Activated CD4-positive, alpha-beta T cell treated with anti-CD3 and anti-CD28 coated beads, Interleukin-2, amount 50 U/mL, for 4 hours (primary cell): ENCODE results near the gene CCL22.
"Not testable (repeated sequence)": the region's sequence is repeated elsewhere in the genome, so short reads cannot be mapped to it uniquely, and the experiment has no call there.

ENCODE experiments used
- DNase-seq, 2 experiments: peaks; one replicate each; pipeline ENCODE4 v3.0.0-alpha.2; 2020

Gene CCL22

DNA sequence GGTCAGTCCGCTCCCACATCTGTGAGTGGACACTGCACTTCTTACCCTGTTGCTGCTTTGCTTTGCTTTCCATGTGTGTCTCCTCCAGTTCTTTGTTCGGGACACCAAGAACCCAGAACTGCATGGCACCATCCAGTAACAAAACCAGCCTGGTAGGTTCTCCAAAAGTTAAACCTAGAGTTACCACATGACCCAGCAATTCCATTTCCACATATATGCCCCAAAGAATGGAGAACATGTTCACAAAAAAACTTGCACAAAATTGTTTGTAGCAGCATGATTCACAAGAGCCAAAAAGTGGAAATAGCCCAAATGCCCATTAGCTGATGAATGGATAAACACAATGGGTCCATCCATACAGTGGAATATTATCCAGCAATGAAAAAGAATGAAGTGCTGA is 10.3 kb upstream of the CCL22 start:
- DNase-seq: no peak

DNA sequence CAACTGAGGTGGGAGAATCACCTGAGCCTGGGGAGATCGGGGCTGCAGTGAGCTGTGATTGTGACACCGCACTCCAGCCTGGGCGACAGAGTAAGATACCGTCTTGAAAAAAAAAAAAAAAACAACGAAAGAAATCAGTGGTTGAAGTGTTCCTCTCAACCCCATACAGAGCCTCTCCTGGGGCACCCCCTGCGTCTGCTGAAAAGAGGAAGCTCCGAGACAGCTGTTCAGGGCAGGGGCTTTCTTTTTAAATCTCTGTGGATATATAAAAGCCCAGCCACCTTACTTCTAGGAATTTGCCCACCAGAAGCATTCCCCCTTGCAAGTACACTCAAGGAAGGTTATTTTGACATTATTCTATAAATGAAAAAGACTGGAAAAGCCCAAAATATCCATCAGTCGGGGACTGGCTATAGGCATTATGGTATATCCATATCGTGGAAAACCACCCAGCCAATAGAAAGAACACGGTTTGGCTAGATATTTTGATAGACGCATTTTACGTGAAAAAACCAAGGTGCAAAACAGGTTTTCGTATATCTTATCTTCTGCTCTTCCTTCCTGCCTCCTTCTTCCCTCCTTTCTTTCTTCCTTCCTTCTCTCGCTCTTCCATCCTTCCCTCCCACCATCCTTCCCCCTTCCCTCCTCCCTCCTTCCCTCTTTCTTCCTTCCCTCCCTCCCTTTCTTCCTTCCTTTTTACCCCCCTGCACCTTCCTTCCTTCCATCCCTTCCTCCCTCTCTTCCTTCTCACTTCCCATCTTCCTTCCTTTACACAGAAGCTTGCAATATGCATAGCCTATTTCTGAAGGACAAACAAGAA is 9.2 kb upstream of the CCL22 start:
- no peak for DNase-seq

DNA sequence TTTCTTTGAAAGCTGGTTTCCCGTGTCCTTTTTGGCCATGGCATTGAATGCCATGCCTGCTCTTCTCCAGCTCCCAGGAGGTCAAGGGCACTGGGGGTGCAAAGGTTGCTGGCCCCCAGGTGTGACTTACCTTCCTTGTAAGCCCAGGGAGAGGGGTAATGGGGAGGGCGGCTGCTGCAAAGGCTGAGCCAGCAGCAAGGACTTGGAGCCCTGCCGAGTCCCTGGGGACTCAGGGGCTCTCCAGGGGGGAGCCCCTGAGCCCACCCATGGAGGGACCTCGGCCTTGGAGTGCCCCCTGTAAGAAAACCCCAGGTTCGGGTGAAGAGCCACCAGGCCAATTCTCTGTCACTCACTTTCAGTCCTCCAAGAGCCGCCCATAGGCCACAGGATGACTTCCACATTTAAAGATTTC is 5.9 kb upstream of the CCL22 start:
- no peak for DNase-seq

DNA sequence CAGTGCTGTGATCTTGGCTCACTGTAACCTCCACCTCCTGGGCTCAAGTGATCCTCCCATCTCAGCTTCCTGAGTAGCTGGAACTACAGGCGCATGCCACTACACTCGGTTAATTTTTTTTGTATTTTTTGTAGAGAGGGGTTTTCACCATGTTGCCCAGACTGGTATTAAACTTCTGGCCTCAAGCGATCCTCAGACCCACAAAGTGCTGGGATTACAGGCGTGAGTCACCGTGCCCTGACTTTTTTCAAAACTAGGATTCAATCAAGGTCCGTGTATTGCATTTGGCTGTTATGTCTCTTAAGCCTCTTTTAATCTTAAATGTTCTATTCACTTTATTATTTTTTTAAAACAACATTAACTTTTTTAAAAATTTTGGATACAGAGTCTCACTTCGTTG is 4.3 kb upstream of the CCL22 start:
- no peak for DNase-seq

DNA sequence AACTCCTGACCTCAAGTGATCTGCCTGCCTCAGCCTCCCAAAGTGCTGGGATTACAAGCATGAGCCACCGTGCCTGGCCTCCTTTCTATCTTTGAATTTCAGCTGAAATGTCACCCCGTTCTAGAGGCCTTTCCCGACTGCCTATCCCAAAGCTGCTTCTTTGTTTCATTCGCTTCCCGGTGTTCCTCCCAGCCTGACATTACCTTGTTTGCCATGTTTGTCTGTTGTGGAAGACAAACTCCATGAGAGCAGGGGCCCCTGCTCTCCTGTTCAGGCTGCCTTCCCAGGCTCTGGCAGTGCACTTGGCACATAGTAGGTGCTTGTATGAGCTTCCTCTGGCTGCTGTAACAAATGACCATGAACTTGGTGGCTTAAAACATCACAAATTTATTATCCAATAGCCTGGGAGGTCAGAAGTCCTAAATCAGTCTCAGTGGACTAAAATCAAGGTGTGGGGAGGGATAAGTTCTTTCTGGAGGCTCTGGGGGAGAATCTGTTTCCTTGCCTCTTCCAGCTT is 2.6 kb upstream of the CCL22 start:
- no peak for DNase-seq

DNA sequence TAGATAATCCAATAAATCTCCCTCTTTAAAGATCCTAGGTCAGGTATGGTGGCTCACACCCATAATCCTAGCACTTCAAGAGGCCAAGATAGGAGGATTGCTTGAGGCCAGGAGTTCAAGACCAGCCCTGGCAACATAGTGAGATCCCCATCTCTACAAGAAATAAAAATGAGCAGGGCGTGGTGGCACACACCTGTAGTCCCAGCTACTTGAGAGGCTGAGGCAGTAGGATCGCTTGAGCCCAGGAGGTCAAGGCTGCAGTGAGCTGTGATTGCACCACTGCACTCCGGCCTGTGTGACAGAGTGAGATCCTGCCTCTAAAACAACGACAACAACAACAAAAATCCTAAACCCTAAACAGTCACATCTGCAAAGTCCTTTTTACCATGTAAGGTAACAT is 2.0 kb upstream of the CCL22 start:
- DNase-seq: no peak

DNA sequence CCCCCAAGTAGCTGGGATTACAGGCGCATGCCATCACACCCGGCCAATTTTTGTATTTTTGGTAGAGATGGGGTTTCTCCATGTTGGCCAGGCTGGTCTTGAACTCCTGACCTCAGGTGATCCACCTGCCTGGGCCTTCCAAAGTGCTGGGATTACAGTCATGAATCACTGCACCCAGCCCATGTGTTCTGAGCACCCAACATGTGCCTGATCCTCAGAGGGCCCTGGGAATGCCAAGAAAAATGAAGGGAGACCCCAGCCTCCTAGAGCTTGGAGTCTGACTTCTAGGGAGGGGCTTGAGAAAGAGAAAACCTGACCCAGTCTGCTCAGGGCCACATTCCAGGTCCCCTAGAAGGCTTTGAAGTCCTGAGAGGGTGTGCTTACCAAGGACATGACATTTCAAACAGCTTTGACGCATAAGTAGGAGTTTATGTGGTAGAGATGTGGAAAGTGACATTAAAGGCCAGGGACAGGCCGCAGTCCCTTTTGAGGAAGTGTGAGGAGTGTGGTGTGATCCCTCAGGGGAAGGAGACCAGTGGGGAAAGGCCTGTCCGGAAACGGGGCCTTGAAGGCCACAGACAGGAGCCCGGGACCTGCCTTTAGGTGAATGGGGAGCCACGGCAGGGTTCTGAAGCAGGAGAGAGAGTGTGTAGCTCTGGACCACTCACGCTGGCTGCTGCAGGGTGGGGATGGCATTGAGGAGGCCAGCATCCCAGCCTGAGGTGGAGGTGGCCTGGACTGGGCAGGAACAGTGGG is 1.1 kb upstream of the CCL22 start:
- no peak for DNase-seq

DNA sequence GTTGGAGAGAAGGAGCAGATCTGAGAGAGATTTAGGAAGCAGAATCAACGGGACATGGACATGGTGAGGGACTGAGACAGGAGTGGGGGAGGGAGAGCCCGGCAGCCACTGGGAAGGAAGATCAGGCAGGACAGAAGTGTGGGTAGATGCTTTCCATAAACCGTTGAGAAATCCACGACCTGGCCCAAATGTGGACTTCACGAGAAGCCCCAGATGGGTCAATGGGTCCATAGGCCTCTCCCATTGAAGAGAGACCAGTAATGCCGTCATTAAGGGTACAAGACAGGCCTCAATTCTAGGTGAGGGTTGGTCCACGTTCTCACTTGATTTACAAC is 530 bp upstream of the CCL22 start:
- DNase-seq: no peak

DNA sequence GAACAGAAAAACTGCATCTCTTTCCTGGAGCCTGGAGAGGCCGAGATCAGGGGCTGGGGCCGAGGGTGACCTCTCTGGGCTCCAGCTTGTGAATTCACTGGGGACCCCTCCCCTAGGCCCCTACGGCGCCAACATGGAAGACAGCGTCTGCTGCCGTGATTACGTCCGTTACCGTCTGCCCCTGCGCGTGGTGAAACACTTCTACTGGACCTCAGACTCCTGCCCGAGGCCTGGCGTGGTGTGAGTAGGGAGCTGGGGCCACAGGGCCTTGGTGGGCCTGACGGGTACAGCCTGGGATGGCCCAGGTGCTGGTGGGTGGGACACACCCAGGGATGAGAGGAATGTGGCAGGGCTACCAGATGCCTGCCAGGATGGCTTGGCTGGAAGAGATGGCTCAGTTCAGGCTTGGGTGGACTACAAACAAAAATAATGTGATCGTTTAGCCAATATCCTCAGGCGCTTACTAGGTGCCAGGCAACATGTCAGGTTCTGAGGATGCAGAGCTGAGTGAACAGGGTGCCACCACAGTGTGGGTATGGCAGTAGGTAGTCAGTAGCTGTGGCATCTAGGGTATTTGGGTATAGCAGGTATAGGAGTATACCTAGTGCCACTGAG is 1.8 kb downstream of the CCL22 start:
- no peak for DNase-seq

DNA sequence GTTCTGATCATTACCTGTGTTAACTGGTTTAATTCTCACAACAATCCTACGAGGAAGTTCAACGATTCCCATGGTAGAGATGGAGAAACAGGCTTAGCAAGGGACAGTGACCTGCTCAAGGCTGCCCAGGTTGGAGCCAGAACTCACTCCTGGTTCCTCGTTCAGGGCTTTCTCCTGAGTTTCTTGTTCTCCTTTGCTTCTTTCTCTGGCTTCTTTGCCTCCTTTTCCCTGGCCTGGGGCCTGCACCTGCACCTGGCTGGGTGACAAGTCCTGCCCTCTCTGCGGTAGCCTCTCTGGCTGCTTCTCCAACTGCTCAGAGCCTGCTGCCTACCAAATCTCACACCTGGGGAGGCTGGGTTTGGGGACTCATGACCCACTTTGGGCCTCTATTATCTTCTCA is 2.8 kb downstream of the CCL22 start:
- DNase-seq: no peak

DNA sequence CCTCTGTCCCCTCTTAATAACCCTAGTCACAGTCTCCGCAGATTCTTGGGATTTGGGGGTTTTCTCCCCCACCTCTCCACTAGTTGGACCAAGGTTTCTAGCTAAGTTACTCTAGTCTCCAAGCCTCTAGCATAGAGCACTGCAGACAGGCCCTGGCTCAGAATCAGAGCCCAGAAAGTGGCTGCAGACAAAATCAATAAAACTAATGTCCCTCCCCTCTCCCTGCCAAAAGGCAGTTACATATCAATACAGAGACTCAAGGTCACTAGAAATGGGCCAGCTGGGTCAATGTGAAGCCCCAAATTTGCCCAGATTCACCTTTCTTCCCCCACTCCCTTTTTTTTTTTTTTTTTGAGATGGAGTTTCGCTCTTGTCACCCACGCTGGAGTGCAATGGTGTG is 5.6 kb downstream of the CCL22 start:
- DNase-seq: no peak

DNA sequence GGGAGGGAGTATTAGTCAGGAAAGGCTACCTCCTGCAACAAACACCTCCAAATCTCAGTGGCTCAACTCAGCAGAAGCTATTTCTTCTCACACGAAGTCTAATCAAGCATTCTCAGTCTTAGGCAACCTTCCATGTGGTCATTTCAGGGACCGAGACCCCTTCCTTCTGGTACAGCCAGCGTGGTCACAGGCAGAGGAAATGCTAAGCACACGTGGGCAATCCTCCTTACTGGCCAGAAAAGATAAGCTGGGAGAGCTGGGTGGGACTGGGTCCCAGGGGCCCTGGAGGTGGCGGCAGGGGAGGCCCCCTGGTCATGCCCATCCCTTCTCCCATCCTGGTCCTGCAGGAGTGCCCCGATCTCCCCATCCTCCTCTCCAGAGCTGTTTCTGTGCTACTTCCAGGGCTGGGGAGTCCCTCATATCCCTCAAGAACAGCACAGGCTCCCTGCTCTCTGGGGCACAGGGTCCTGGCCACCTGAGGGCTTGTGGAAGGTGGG is 8.0 kb downstream of the CCL22 start:
- no peak for DNase-seq

DNA sequence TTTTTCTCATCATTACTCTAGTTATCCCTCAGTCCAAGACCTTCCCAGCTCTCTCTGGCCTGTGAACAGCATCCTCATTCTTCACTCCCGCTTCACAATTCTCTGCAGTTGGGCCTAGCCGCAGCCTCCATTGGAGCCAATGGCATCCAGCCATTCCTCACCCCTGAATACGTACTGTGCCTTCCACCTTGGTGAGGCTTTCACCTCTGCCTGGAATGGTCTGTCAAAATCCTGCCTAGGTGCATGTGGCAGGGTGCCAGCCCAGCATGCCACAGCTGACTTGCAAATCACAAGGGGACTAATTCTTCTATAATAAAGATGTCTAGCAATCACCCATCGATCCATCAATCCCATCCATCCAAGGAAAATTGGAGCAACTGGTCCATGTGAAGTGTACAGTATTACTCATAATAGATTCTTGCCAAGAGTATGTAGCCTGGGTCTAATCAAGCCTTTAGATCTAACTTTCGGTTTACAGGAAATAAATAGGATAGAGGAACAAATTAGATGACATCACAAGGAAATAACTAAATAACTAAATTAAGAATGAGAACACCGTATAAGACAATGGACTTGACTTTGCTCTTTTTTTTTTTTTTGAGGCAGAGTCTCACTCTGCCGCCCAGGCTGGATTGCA is 8.7 kb downstream of the CCL22 start:
- no peak for DNase-seq

DNA sequence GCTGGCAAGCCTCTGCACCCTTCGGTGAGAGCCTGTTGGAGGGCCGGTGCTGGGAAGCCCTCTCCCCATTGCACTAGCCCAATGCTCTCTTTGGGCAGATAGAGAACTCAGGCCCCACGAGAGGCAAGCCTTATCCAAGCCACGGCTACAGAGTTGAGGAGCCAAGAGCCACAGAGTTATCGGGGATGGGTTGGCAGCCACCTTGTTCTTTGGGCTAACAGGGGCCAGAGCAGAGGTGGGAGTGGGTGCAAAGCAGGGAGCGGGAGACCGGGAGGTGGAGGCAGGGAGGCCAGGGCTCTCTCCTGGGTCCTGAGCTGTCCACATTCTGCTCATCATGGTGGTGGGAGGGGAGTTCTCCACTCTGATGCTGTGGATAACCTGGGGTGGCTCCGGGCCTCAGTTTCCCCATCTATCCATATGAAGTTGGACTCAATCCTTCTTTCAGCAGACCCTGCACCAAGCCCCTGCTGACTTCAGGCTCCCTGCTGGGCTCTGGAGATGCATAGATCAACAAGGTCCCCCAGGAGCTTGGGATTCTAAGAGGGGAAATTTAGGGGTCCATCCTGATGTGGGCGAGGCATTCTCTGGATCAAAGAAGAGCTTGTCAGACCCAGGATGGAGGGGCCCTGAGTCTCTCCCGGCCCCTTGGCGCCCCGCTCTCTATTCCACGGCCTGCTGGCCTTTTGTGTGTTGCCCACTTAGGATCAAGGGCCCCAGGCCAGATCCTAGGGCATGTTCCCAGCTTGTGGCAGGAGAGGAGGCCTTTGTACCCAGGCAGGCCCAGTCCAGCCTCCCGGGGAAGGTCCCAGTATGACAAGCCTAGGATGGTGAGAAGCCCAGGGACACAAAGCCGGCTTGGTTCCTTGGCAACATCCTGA is 13.2 kb downstream of the CCL22 start:
- no peak for DNase-seq

DNA sequence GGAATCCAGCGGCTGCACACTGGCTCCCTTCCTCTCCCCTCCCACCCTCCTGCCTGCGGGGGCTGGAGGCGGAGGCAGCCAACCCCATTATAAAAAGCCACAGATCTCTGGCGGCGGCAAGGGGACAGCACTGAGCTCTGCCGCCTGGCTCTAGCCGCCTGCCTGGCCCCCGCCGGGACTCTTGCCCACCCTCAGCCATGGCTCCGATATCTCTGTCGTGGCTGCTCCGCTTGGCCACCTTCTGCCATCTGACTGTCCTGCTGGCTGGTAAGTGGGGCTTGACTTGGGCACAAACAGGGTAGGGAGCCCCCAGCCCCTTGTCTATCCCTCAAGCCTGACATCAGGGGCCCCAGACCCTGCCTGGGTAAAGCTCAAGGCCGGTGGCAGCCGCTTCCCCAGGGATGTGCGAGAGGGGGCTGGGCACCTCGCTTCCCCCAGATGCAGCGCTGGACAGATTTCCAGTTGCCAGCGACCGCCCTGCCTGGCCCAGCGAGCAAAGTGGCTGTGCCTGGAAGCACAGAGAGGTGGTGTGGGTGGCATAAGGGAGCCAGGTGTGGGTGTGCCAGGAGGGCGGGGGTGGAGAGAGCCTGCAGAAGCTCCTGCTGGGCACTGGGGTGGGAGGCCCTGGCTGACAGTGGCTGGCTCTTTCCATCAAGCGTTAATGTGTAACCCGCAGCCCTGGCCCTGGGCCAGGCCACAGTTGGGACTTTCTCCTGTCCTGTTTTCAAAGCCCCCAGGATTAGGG is 14.0 kb downstream of the CCL22 start, which contains the start of gene CX3CL1:
TSS of gene CX3CL1 (plus strand) at position 119 of the 745 bp plus-strand sequence. CDS start at position 198, 79 bp downstream.
- DNase-seq: no peak

DNA sequence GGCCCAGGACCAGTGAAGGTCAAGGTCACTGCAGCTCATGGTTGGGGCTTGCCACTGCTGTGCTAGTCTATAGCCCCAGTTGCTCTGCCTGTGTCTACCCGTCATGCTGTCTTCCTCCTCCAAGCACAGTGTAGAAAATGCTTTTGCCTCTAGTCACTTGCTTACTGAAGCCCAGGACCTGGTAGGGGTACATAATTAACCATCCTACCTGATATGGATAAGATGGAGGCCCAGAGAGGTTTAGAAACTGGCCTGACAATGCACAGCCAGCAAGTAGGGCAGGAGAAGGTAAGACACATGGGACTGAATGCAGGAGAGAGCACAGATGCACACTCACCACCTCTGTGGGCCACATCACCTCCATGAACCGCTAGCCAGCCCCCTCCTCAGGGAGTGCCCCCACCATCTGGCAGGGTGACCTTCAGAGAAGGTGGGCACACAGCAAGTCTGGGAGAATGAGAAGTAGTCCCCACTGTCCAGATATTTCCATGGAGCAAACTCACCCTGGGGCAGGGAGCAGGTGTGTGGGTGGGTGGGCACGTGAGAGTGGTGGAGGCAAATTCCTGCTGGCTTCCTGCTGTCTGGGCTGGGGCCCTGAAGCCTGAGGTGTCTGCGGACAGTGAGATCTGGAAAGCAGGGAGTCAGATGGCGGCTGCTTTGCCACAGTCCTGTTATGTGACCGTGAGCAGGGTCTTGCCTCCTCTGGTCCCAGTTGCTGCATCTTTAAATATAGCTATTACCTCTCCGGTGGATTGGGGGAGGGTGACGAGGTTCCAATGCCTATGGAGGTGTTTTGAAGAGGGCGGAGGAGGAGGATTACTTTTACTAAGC is 14.7 kb downstream of the CCL22 start:
- no peak for DNase-seq

DNA sequence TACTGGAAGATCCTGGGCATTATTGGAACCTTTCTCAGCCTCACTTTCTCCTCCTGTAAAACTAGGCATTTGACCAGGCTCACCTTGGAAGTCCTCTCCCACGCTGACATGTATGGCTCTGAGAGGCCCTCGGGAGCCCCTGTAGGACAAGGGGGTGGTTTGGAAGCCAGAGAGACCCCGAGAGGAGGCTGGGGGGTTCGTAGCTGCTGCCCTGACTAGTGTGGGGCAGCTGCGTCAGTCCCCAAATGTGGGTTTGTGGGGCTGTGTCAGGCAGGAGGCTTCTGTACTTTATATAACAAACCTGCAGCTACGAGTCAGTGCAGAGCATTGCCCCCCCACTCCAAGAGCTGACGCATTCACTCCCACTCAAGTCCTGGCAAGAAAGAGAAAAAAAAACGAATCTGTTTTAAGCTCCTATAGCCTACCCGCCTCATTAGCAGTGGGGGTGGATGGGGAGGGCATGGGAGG is 15.5 kb downstream of the CCL22 start:
- DNase-seq: no peak

DNA sequence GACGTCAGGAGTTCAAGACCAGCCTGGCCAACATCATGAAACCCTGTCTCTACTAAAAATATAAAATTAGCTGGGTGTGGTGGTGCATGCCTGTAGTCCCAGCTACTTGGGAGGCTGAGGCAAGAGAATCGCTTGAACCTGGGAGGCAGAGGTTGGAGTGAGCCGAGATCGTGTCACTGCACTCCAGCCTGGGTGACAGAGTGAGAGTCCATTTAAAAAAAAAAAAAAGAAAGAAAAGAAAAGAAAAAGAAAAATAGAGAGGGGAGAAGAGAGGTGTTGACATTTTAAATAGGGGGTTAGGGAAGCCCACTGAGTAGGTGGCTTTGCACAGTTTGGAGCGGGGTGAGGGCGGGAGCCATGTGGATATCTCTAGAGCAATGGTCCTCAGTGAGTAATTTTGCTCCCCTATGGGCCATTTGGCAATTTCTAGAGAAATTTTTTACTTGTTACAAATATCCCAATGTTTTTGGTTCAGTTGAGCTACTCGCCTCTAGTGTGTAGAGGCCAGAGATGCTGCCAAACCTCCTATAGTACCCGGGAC is 16.4 kb downstream of the CCL22 start:
- not testable (repeated sequence) for DNase-seq

DNA sequence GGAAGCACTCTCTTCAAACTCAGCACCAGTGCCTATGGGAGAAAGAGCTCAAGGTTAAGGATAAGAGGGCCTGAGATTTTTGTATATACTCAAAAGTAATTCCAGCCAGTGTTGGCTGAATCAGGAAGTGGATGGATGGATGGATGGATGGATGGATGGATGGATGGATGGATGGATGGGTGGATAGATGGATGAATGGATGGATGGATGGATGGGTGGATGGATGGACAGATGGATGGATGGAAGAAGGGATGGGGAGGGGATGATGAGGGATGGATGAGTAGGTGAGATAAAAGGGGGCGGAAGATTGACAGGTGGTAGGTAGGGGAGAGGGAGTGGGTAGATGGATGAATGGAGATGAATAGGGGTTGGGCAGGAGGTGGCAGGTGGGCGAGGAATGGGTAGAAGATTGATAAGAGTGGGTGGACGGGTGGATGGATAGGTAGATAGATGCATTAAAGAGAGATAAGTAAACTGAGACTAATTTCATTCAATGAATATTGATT is 17.8 kb downstream of the CCL22 start:
- DNase-seq: no peak
